Occipital lobe (tissue), 2 donors: ENCODE measurements around the gene ECT2L. TPM values are rescaled to one million over a fixed set of nuclear protein-coding genes. Genes with fewer than 3 reads are reported as not detected.

Source experiments
- DNase-seq: peaks from one replicate; lab custom pipeline; 2025; lab: John Stamatoyannopoulos, UW
- total RNA-seq: library from RNA; depleted of rRNA; stranded (reverse); fragments of >200 nt; gene quantifications from one replicate; pipeline ENCODE4 v1.2.3, GENCODE V29; 2014

The ECT2L gene
- total RNA-seq, 1 donor from 2014 or later: 0.31 TPM

DNA sequence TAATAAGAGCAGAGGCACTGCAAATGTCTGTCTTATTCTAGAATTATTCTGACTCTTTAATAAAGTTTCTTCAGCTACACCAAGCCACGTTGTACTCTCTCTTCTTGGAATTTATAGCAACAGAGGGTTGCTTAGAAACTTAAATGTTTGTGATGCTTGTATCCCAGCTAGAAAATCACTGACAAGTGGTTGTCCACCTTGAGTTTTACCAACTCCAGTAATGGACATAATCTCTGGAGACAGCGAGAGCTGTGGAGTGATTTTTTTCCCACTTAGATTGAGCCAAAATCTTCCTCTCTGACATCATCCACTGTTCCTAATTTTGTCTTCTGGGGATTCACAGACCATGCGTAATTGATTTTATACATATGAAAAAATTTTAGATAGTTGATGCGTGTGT is 8.0 kb downstream of the ECT2L start:
- DNase-seq: no peak

GRCh38 chr6:138805016-138805765 is 9.3 kb downstream of the ECT2L start:
- no peak for DNase-seq

DNA sequence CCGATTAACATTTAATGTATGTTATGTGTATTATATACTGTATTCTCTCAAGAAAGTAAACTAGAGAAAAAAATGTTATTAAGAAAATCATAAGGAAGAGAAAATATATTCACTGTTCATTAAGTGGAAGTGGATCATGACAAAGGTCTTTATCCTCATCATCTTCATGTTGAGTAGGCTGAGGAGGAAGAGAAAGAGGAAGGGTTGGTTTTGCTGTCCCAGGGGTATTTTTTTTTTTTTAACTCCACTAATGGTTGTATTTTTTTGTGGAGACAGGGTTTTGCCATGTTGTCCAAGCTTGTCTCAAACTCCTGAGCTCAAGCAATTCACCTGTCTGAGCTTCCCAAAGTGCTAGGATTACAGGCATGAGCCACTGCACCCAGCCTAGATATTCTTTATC is 11.0 kb downstream of the ECT2L start:
- no peak for DNase-seq

- DNase-seq: no peak
These were observed 13.8 kb downstream of the ECT2L start for GRCh38 chr6:138809677-138810076.

DNA sequence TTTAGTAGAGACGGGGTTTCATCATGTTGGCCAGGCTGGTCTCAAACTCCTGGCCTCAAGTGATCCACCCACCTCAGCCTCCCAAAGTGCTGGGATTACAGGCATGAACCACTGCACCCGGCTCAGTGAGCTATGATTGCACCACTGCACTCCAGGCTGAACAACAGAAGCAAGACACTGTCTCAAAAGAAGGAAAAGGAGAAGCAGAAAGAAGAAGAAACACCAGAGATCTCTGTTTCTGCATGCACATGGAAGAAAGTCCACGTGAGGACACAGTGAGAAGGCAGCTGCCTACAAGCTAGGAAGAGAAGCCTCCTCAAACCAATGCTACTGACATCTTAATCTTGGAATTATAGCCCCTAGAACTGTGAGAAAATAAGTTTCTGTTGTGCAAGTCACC is 16.0 kb downstream of the ECT2L start:
- DNase-seq: no peak

GRCh38 chr6:138814179-138814834 is 18.4 kb downstream of the ECT2L start:
- DNase-seq: no peak

- no peak for DNase-seq
These were observed 19.3 kb downstream of the ECT2L start for GRCh38 chr6:138815221-138815620.

DNA sequence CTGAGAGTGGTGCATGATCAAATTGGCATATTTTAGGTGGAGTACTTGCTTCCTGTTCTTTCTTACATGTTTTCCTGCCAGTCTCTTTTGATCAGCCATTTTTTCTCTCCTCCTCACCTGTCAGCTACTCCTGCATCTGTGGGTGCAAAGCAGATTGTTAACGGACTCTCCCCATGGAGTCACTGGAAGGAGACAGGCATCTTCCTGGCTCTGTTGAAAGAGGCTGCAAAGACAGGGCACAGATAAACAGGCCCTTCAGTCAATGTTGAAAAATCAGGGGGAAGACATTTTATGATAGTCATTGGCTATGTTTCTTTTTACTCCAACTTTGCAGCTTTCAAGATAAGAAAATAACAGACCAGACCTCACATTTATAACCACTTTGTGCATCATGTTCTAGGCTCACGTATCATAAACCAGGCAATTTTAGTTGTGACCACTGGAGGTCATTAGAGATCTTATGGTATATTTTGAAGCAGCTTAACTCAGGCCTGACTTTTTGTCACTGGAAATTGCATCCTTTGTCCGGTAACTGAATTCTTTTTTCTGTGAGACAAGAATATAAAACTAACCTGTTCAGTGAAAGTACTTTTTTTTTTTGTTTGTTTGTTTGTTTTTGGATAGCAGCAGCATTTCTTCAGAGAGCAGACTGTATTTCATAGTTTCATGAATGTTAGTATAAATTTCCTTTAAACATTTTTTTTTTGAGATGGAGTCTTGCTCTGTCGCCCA is 20.1 kb downstream of the ECT2L start:
- no peak for DNase-seq

- no peak for DNase-seq
These were observed 21.9 kb downstream of the ECT2L start for GRCh38 chr6:138817799-138818198.

DNA sequence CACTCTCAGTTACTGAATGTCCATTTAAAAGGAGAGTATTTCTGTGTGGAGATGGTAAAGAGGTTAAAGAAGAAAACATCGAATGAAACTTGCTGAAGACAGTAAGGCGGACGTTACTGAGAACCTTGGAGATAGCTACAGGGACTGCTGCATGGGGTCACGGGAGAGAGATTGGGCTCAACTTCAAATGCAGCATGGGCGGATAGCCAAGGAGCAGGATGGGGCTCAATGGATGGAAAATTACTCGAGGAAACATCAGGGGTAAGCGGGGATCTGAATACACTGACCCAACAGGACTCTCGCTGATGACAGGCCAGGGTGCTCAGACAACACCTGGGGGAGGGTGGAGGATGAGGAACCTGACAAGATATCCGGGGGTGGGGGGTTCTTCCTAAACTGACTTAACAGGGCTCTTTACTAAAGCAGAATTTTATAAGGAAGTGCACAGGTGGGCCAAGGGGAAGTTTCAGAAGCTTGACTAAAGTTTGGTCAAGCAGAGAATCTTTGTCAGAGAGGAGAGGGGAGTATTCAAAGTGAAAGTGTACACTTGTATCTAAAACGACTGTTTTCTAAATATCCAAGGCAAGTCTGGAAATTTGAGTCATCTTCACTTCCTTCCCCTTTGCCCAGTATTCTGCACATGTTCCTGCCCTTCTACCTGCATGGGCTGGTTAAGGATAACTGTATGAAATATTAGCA is 22.8 kb downstream of the ECT2L start:
- no peak for DNase-seq

GRCh38 chr6:138821519-138821918 is 25.6 kb downstream of the ECT2L start:
- DNase-seq: no peak

- DNase-seq: no peak
These were observed 28.7 kb downstream of the ECT2L start for GRCh38 chr6:138824482-138825144.

GRCh38 chr6:138830248-138830647 is 34.4 kb downstream of the ECT2L start:
- no peak for DNase-seq

DNA sequence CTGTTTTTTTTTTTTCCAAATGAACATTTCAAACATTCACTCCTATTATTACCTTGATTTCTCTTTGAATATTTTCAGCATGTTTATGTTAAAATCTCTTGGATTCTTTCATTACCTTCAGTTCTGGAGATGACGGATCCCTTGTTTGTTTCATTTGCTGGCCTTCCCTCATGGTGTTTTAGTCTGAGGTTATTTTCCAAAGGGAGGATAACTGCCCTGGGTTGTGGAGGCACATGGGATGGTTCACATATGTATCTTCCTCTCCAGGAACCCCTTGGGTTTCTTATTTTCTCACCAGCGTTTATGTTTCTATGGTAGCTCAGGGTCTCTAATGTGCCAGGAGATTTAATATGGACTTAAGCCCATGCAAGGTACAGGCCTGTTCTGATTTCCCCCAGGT is 36.3 kb downstream of the ECT2L start:
- no peak for DNase-seq

- no peak for DNase-seq
These were observed 38.1 kb downstream of the ECT2L start for GRCh38 chr6:138833816-138834539.

DNA sequence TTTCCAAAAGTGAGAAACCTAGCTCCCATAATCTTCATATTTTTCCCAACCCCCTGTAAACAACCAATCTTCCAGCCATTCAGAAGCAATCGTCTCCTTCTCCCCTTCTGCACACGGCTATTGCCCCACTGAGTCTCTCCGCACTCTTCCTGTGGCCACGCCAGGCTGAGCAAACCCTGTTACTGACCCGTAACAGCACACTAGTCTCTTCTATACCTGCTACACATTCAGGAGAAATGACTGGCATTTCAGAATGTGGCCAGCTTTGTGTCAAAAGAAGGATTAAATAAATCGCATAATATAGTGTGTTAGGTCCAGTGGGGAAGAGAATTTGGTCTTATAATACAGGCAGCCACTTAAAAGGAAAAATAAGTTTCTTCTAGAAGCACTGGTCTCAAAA is 41.4 kb downstream of the ECT2L start:
- DNase-seq: no peak

GRCh38 chr6:138844192-138844591 is 48.3 kb downstream of the ECT2L start:
- peak; percentile 31 for DNase-seq

DNA sequence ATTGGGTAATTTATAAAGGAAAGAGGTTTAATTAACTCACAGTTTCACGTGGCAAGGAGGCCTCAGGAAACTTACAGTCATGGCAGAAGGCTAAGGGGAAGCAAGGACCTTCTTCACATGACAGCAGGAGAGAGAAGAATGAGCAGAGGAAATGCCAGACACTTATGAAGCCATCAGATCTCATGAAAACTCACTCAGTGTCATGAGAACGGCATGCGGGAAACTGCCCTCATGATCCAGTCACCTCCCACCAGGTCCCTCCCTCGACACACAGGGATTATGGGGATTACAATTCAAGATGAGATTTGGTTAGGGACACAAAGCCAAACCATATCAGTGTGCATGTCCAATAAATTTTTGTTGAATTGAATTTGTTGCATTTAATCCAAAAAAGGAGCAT is 52.0 kb downstream of the ECT2L start:
- DNase-seq: no peak

DNA sequence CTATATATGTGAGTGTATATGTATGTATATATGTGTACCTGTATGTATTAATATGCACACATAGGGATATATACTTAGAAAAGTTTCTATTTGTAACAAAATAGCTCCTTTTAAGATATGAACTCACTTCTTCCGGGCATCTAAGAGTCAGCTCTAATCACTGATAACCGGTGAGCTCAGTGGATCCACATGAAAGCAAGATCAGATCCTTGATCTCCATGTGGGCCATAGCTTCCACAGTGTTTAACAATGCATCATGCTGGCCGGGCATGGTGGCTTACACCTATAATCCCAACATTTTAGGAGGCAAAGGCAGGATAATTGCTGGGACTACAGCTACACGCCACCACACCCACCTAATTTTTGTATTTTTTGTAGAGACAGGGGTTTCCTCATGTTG is 52.6 kb downstream of the ECT2L start:
- no peak for DNase-seq

- no peak for DNase-seq
These were observed 53.9 kb downstream of the ECT2L start for GRCh38 chr6:138849791-138850190.

DNA sequence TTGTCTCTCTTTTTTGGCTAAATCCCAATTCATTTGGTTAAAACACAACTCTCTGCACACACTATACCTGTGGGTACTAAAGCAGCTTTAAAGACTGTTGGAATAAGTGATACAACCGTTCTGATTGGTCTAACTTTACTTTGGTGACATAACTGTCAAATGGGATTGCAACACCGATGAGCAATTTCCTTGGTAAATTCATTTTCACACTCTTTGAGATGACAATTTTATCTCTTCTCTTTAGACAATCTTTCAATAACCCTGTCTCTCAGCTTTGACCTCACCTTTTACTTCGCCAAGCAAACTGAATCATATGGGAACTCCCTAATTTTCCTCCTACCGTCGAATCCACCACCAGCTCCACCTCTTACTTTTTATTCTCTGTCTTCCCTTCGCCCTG is 60.8 kb downstream of the ECT2L start:
- no peak for DNase-seq
